Measurements from ENCODE around the gene SERPINB6.

DNA sequence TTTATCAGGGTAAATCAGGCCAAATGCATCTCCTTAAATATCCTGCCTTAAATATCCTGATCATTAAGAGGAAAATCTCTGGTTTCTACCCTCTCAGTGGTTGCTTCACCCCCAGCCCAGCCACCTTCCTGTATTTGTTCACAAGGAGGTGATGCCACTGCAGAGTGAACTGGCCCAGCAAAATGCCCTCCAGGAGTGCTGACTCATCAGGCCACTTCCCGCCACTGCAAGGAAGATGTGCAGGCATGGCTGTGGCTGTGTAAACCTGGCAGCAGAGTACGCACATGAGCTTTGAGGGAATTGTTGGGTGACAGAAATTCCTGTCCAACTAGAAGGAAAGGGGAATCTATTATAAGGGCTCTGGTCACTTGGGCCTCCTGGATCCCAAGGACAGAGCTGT, 42.1 kb upstream of the SERPINB6 start:
- TF ChIP-seq, protein P1, sequence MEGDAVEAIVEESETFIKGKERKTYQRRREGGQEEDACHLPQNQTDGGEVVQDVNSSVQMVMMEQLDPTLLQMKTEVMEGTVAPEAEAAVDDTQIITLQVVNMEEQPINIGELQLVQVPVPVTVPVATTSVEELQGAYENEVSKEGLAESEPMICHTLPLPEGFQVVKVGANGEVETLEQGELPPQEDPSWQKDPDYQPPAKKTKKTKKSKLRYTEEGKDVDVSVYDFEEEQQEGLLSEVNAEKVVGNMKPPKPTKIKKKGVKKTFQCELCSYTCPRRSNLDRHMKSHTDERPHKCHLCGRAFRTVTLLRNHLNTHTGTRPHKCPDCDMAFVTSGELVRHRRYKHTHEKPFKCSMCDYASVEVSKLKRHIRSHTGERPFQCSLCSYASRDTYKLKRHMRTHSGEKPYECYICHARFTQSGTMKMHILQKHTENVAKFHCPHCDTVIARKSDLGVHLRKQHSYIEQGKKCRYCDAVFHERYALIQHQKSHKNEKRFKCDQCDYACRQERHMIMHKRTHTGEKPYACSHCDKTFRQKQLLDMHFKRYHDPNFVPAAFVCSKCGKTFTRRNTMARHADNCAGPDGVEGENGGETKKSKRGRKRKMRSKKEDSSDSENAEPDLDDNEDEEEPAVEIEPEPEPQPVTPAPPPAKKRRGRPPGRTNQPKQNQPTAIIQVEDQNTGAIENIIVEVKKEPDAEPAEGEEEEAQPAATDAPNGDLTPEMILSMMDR (IDR thresholded peaks at IDR 0.05) = no peak
- TF ChIP-seq POLR2A (IDR thresholded peaks at IDR 0.05) = no peak

All from lower leg skin (tissue), 3 donors.